HCEC 1CT (cell line): ENCODE results near the gene POU2F1.
A peak's percentile ranks its signal among the peaks of the same experiment; 100 is the strongest.
"Not testable (repeated sequence)": the region's sequence is repeated elsewhere in the genome, so short reads cannot be mapped to it uniquely, and the experiment has no call there.

ENCODE experiments used
- DNase-seq: peaks from one replicate; pipeline ENCODE4 v3.0.0-alpha.2; 2017

POU2F1 gene

DNA sequence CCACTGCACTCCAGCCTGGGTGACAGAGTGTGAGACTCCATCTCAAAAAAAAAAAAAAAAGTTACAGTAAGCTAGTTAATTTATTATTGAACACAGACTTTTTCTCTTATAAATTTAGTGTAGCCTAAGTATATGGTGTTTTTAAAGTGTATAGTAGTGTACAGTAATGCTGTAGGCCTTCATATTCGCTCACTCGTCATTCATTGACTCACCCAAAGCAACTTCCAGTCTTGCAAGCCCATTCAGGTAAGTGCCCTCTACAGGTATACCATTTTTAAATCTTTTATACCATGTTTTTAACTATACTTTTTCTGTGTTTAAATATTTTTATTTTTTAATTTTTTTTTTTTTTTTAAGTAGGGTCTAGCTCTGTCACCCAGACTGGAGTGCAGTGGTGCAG, 12.1 kb downstream of the POU2F1 start:
- DNase-seq, result no peak

DNA sequence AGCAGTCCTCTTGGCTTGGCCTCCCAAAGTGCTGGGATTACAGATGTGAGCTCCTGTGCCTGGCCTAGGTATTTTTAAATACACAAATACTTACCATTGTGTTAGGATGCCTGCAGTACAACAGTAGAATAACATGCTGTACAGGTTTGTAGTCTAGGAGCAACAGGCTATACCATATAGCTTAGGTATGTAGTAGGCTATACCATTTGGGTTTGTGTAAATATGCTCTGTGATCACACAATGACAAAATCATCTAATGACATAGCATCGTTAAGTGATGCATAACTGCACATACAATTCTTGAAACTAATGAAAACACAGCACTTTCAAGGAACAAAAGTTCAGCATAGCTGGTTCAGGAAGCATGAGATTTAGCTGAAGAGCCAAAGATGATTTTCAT, 12.7 kb downstream of the POU2F1 start:
- DNase-seq, result no peak

- no peak for DNase-seq
Measured at GRCh38 chr1:167237000-167237399, 16.3 kb downstream of the POU2F1 start.

DNA sequence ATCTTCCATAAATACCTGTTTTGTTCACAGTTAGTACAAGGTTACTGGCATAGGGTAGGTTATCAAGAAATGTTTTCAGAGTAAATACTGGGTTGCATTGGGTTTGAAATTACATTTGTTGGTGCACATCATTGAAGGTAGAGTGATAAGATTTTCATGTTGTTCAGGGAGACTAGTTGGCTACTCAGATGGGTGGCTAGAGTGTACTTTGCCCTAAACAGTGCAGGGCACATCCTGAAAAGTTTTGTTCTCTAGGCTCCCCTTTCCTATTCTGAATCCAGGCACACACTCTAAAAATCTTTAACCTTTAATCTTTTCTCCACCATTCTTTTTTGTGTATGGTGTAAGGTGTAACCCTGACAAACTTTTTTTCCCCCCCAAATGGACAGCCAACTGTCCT, 18.0 kb downstream of the POU2F1 start:
- no peak for DNase-seq

DNA sequence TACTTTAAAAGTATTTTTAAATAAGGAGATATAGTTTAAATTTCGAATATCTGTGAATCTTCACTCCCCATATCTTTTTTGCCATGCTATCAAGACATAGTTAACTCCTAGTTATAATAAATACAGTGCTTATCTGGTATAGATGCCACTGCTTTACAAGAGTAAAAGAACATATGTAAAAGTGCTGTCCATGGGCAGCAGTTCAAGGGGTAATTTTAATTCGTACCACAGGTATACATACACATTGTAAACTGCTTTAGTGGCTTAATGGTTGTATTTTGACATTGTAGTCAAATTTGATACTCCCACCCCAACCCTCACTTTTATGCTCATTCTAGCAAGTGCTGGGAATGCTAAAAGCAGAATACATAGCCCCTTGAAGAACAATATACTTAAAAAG, 18.6 kb downstream of the POU2F1 start:
- DNase-seq, result no peak

- no peak for DNase-seq
Measured at GRCh38 chr1:167244244-167244643, 23.6 kb downstream of the POU2F1 start.

DNA sequence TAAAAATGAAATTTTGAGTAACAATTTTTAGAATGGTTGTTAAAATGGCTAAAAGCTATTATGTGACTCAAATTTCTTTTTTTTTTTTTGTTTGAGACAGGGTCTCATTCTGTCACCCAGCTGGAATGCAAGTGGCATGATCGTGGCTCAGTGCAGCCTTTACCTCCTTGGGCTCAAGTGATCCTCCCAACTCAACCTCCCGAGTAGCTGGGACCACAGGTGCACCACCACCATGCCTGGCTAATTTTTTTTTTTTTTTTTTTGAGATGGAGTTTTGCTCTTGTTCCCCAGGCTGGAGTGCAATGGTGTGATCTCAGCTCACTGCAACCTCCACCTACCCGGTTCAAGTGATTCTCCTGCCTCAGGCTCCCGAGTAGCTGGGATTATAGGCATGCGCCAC, 24.5 kb downstream of the POU2F1 start:
- DNase-seq, result not testable (repeated sequence)

- DNase-seq, result no peak
Measured at GRCh38 chr1:167246971-167247370, 26.3 kb downstream of the POU2F1 start.

DNA sequence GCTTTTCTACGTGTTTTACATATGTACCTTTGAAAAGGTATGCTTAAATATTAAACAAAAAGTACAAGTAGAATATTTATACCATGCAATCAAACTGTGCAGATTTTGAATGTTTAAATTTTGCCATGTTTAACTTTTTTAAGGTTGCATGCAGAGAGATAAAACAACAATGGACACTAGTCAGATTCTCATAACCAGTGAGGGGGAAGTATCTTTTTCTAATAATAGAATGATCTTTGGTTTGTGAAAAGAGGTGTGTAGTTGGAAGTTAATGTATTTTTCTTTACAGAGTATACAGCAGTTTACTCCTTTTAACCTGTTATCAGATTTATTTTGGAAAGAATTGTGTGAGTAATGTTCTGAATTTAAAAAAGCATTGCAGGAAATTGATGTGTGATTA, 27.1 kb downstream of the POU2F1 start:
- no peak for DNase-seq

- no peak for DNase-seq
Measured at GRCh38 chr1:167248707-167249642, 28.3 kb downstream of the POU2F1 start.

DNA sequence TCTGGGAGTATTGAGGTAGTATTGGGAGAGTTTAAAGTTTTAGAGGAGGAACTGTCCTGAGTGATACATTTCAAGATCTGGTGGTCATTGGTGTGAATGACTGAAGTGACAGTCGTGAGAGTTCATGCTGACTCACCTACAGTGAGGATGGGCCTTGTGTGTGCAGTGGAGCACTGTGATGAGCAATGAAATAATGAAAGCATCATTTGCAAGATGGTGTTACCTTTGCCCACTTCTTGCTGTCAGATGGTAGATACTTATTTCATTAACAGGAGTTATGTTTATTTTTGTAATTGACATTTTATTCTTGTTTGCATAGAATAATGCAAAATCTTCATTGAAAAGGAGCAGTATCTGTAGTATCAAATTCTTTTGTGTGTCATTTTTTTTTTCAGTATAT, 29.0 kb downstream of the POU2F1 start:
- DNase-seq, result no peak

- DNase-seq, result no peak
Measured at GRCh38 chr1:167250482-167250881, 29.8 kb downstream of the POU2F1 start.

- DNase-seq, result no peak
Measured at GRCh38 chr1:167251472-167251871, 30.8 kb downstream of the POU2F1 start.

DNA sequence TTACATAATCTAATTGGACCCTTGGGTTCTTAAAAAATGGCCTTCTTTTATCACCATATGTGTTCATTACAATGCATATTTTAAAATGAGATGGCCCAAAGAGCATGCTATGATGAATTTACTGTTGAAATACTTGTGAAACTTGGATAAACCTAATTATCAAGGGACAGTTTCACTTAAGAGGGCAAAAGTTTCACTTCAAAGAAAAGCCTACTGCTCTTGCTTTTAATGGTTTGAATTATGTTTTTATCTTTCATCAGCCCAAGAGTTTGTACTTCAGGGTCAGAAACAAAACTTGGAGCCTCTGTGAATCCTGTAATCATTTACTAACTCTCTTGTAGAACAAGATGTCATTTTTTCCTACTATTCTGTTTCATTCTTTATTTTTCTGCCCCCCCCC, 32.3 kb downstream of the POU2F1 start:
- DNase-seq, result no peak

DNA sequence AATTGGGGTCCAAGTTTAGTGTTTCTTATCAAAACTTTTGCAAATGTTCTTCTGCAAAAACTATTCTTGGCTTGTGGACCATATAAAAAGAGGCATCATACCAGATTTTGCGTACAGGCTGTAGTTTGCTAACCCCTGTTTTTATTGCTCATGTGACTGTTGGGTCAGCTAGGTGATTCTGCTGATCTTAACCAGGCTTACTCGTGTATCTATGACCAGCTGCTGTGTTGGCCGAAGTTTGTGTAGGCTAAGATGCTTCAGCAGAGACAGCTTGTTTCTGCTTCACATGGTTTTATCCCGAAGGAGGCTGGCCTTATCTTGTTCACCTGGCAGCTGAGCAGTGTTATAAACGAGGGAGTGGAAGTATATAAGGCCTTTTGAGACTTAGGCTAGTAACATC, 38.2 kb downstream of the POU2F1 start:
- no peak for DNase-seq

GRCh38 chr1:167262836-167263235, 42.1 kb downstream of the POU2F1 start:
- no peak for DNase-seq

DNA sequence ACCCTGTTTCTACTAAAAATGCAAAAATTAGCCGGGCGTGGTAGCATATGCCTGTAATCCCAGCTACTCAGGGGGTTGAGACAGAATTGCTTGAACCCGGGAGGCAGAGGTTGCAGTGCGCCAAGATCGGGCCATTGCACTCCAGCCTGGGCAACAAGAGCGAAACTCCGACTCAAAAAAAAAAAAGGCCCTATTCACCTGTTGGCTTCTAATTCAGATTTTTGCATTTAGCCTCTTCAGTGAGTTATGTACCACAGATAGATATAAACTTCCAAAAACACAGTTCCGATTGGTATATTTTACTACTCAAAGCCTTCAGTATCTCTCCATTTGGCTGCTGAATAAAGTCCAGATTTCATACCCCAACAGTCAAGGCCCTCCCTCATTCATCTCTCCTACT, 42.7 kb downstream of the POU2F1 start:
- DNase-seq, result no peak

GRCh38 chr1:167263819-167264464, 43.3 kb downstream of the POU2F1 start:
- peak; percentile 18 for DNase-seq

DNA sequence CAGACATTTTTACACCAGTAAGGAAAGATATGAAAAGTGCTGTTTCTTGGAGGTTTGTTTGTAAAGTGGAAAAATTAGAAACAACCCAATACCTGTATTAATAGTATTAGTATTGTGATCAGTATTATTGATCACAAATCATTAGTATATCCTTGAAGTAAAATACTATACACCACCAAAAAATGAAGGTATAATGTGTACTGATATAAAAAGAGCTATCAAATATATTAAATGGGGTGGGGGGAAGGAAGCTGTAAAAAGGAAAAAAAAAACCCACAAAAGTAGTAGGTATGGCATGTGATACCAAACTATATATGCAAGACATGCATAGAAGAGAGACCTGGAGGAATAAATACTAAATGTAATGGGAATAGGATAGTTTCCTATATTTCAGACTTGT, 46.3 kb downstream of the POU2F1 start:
- DNase-seq, result no peak

- no peak for DNase-seq
Measured at GRCh38 chr1:167268347-167268787, 47.7 kb downstream of the POU2F1 start.

DNA sequence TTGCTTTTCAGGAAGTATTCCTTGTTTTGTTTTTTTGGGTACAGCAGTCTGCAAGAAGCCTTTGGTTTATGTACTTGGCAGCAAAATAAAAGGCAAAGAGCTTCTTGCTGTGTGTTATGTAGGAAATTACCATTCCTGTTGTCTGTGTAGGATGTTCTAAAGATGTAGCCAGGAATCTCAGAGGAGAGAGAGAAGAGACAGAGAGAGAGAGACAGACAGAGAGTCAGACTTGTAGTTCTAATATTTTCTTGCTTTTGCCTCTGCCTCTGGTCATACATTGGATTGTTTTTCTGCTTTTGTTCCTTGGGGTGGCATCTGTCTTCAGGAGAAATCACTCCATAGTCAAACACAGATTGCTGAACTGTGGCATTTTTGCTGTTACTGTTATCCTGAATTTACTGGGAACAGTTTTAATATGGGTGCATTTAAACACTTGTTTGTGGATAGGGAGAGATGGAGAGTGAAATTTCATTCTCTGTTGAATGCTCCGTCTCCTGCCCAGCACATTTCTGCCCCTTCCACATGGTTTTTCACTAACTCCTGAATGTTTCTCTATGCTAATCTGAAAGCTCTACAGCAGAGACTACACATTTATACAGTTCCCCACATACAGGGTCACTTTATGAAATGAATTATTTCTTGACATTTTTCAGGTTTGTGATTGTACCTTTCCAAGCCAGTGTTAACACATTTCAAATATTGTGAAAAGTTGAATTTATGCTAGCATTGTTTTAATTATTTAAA, 49.8 kb downstream of the POU2F1 start:
- no peak for DNase-seq

DNA sequence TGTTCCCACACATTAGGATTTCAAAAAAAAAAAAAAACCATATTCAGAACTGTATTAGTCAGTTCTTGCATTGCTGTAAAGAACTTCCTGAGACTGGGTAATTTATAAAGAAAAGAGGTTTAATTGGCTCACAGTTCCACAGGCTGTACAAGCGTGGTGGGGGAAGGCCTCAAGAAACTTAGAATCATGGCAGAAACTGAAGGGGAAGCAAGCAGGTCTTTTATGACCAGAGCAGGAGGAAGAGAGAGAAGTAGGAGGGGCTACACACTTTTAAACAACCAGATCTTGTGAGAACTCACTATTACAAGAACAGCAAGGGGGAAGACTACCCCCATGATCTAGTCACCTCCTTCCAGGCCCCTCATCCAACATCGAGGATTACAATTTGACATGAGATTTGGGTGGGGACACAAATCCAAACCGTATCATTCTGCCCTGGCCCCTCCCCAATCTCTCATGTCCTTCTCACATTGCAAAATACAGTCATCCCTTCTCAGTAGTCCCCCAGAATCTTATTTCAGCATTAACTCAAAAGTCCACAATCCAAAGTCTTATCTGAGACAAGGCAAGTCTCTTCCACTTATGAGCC, 51.8 kb downstream of the POU2F1 start:
- DNase-seq, result no peak
